ENCODE data around the gene MB21D2. TPM values are rescaled to one million over a fixed set of nuclear protein-coding genes. Genes with fewer than 3 reads are reported as not detected.

MB21D2 gene
- total and polyA plus RNA-seq, 2 donors (not counting 1 experiment from before 2014, with no cell fraction given) = 0.03 to 0.20 TPM

GRCh38 chr3:192897005-192897404 lies 20.7 kb downstream of the MB21D2 start:
- H3K9me3 Mint-ChIP-seq (ENCODE audit: insufficient read depth) = no peaks in the 10 kb centered on the region
- Histone ChIP-seq H3K27me3 (replicated peaks in 1 of 4; ENCODE audit: control extremely low read depth in 1 of 4, control insufficient read depth in 3 of 4, insufficient read depth in 4 of 4, low read length in 3 of 4) (no peaks in the 10 kb centered on the region), H3K9ac (ENCODE audit: low read length) (no peak overlapping the region), H3K9me3 (ENCODE audit: control extremely low read depth in 1 of 3, control insufficient read depth in 2 of 3, insufficient read depth in 1 of 3, low read length in 2 of 3) (no peaks in the 10 kb centered on the region), H3K27ac (ENCODE audit: low read length in 2 of 2) (no peak overlapping the region), H3K4me2 (replicated peaks; ENCODE audit: low read depth, low read length, poor library complexity, severe bottlenecking) (no peak overlapping the region), H3K4me3 (ENCODE audit: control extremely low read depth in 1 of 5, extremely low read depth in 1 of 5, insufficient read depth in 1 of 5, low read depth in 2 of 5, low read length in 4 of 5) (no peak overlapping the region), H2AFZ (ENCODE audit: insufficient read depth, low read depth, low read length, poor library complexity, severe bottlenecking) (no peak overlapping the region), H3K4me1 (ENCODE audit: control insufficient read depth in 2 of 2, insufficient read depth in 2 of 2, low read length in 2 of 2) (peaks cover 0 to 4% of the 10 kb centered on the region in 2 donors), H3K79me2 (ENCODE audit: control insufficient read depth, insufficient read depth, low read length) (no peaks in the 10 kb centered on the region), H4K20me1 (ENCODE audit: control insufficient read depth, insufficient read depth, low read length, poor library complexity, severe bottlenecking) (no peaks in the 10 kb centered on the region), H3K36me3 (replicated peaks in 1 of 2; ENCODE audit: control extremely low read depth in 1 of 2, control insufficient read depth in 1 of 2, extremely low read depth in 1 of 2, insufficient read depth in 2 of 2, low read length in 1 of 2) (no peaks in the 10 kb centered on the region)
- no peak overlapping the region for H3K4me3 Mint-ChIP-seq
- ChIA-PET CTCF (no interaction called here), POLR2A (no interaction called here)
- TF ChIP-seq CTCF (IDR thresholded peaks at IDR 0.05) (no peak), EZH2 (IDR thresholded peaks at IDR 0.05; ENCODE audit: borderline replicate concordance, insufficient read depth, low read depth, low read length, poor library complexity, severe bottlenecking) (no peak)
- 93% methylated on average over 4 of the region's 5 CpGs for WGBS (ENCODE audit: insufficient coverage)
- intact Hi-C loops (cut with micrococcal nuclease) = no loop called here
- H3K4me1 Mint-ChIP-seq = peaks cover 8% of the 10 kb centered on the region
- H3K27ac Mint-ChIP-seq = no peak overlapping the region
- no peak for ATAC-seq (ENCODE audit: low read depth)
- peaks cover 8% of the 10 kb centered on the region for H3K27me3 Mint-ChIP-seq
- DNase-seq = no peak

- no peak overlapping the region for H3K9ac ChIP-seq (ENCODE audit: low read length)
- DNase-seq = no peak
- Mint-ChIP-seq H3K9me3 (ENCODE audit: insufficient read depth) (no peaks in the 10 kb centered on the region), H3K4me1 (peaks cover 8% of the 10 kb centered on the region), H3K27ac (no peak overlapping the region), H3K4me3 (no peak overlapping the region), H3K27me3 (peaks cover 8% of the 10 kb centered on the region)
- H3K27ac ChIP-seq (ENCODE audit: low read length in 2 of 2) = no peak overlapping the region
- no peak for ATAC-seq (ENCODE audit: low read depth)
- no peaks in the 10 kb centered on the region for H3K27me3 ChIP-seq (replicated peaks in 1 of 4; ENCODE audit: control extremely low read depth in 1 of 4, control insufficient read depth in 3 of 4, insufficient read depth in 4 of 4, low read length in 3 of 4)
- intact Hi-C loops (cut with micrococcal nuclease) = no loop called here
- H3K4me2 ChIP-seq (replicated peaks; ENCODE audit: low read depth, low read length, poor library complexity, severe bottlenecking) = no peak overlapping the region
- POLR2A ChIA-PET = no interaction called here
- CTCF ChIA-PET = no interaction called here
- no peak overlapping the region for H3K4me3 ChIP-seq (ENCODE audit: control extremely low read depth in 1 of 5, extremely low read depth in 1 of 5, insufficient read depth in 1 of 5, low read depth in 2 of 5, low read length in 4 of 5)
- H3K36me3 ChIP-seq (replicated peaks in 1 of 2; ENCODE audit: control extremely low read depth in 1 of 2, control insufficient read depth in 1 of 2, extremely low read depth in 1 of 2, insufficient read depth in 2 of 2, low read length in 1 of 2) = no peaks in the 10 kb centered on the region
- whole genome bisulfite sequencing (ENCODE audit: insufficient coverage) = 90% methylated on average over 4 of the region's 5 CpGs
- H3K9me3 ChIP-seq (ENCODE audit: control extremely low read depth in 1 of 3, control insufficient read depth in 2 of 3, insufficient read depth in 1 of 3, low read length in 2 of 3) = no peaks in the 10 kb centered on the region
- no peaks in the 10 kb centered on the region for H4K20me1 ChIP-seq (ENCODE audit: control insufficient read depth, insufficient read depth, low read length, poor library complexity, severe bottlenecking)
- H2AFZ ChIP-seq (ENCODE audit: insufficient read depth, low read depth, low read length, poor library complexity, severe bottlenecking) = no peak overlapping the region
- peaks cover 0 to 4% of the 10 kb centered on the region in 2 donors for H3K4me1 ChIP-seq (ENCODE audit: control insufficient read depth in 2 of 2, insufficient read depth in 2 of 2, low read length in 2 of 2)
- H3K79me2 ChIP-seq (ENCODE audit: control insufficient read depth, insufficient read depth, low read length) = no peaks in the 10 kb centered on the region
- TF ChIP-seq CTCF (IDR thresholded peaks at IDR 0.05) = no peak
- no peak for TF ChIP-seq EZH2 (IDR thresholded peaks at IDR 0.05; ENCODE audit: borderline replicate concordance, insufficient read depth, low read depth, low read length, poor library complexity, severe bottlenecking)
These were observed 21.4 kb downstream of the MB21D2 start for GRCh38 chr3:192896208-192896607.

Data from B cell (primary cell).